C4-2B (cell line): ENCODE data around the gene IL12RB2.

ENCODE experiments used
- ZFX ChIP-seq: fragments of 450-650 bp; IDR thresholded peaks from 2 replicates; pipeline ENCODE4 v1.6.1; 2017
- TF ChIP-seq, protein P1 (sequence below): fragments of 450-650 bp; conservative IDR thresholded peaks from 2 replicates; pipeline ENCODE4 v1.5.1; 2017; ENCODE audit warnings: mild to moderate bottlenecking

DNA sequence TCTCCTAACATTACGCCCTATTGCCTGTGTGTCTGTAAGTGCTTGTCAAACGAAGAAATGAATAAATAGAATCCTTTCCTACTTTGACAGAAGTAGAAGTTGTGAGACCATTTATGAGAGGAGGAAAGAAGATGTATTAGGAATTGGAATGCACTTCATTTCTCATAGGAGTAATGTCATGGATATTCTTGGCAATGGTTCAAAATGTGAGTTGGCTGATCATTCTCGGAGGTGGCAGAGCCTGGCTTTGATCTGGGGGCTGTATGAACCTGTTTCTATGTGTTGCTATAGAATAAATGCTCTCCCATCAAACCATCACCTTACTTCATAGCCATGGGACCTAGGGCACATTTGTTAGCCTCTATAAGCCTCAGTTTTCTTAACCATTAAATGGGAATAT, 132.7 kb downstream of the IL12RB2 start:
- TF ChIP-seq, protein P1, sequence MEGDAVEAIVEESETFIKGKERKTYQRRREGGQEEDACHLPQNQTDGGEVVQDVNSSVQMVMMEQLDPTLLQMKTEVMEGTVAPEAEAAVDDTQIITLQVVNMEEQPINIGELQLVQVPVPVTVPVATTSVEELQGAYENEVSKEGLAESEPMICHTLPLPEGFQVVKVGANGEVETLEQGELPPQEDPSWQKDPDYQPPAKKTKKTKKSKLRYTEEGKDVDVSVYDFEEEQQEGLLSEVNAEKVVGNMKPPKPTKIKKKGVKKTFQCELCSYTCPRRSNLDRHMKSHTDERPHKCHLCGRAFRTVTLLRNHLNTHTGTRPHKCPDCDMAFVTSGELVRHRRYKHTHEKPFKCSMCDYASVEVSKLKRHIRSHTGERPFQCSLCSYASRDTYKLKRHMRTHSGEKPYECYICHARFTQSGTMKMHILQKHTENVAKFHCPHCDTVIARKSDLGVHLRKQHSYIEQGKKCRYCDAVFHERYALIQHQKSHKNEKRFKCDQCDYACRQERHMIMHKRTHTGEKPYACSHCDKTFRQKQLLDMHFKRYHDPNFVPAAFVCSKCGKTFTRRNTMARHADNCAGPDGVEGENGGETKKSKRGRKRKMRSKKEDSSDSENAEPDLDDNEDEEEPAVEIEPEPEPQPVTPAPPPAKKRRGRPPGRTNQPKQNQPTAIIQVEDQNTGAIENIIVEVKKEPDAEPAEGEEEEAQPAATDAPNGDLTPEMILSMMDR = no peak
- no peak for TF ChIP-seq ZFX
